HepG2 (cell line): ENCODE measurements around the gene TUBB4B. TPM values are rescaled to one million over a fixed set of nuclear protein-coding genes. Genes with fewer than 3 reads are reported as not detected.

Source experiments
- ATAC-seq: fragments of 200-7000 bp; cut with Tn5 transposase; 3 replicates; pipeline ENCODE4 v1.9.1; 2020; ENCODE audit warnings: mild to moderate bottlenecking, moderate library complexity
- BruUV-seq: library from RNA; stranded (reverse); fragments of 400-500 nt; replicated peaks from 2 replicates; lab custom pipeline; 2021; lab: Mats Ljungman, UMichigan
- CTCF ChIA-PET: fragments of 300-600 bp; formaldehyde crosslinking; extraction: SDS; loops from one replicate; lab custom pipeline; 2021; ENCODE audit warnings: low total read pairs, inconsistent platforms, low intra/inter-chr PET ratio; lab: Yijun Ruan, JAX
- POLR2A ChIA-PET: fragments of 350-600 bp; sonication (Branson Sonifier 250); formaldehyde crosslinking; loops from one replicate; lab custom pipeline; 2020; ENCODE audit warnings: antibody characterized with exemption, inconsistent platforms; lab: Yijun Ruan, JAX
- DNase-seq: peaks from one replicate; pipeline ENCODE4 v3.0.0-alpha.2; 2015; ENCODE audit warnings: low spot score
- FAIRE-seq: peaks from 3 replicates; lab custom pipeline; 2011; peaks lifted over from hg19 to GRCh38; lab: Jason Lieb, UNC
- H2AFZ ChIP-seq: one replicate; pipeline ENCODE4 v1.6.1; 2011; ENCODE audit warnings: low read length, inconsistent platforms
- H3K27ac ChIP-seq: fragments of 300-600 bp; 3 replicates; pipeline ENCODE4 v1.8.0; 2011; ENCODE audit warnings: mixed run types, mild to moderate bottlenecking, mixed read lengths, low read length, inconsistent platforms; ENCODE audit not compliant: insufficient read depth; ENCODE audit errors: extremely low read length
- H3K27me3 ChIP-seq, 2 experiments: fragments of 200-600 bp in 1 of 2; 2 replicates in 1 of 2; 3 replicates in 1 of 2; pipeline versions ENCODE4 v1.6.0 to v1.8.0; 2011; ENCODE audit warnings: low read length in 2 of 2, mild to moderate bottlenecking in 2 of 2, moderate library complexity in 2 of 2, inconsistent platforms in 1 of 2; ENCODE audit not compliant: insufficient read depth in 2 of 2, control insufficient read depth in 1 of 2
- H3K36me3 ChIP-seq, 2 experiments: fragments of 200-600 bp in 1 of 2; replicated peaks in 1 of 2; 2 replicates in 1 of 2; 3 replicates in 1 of 2; pipeline versions ENCODE4 v1.5.1 to v1.8.0; 2011; ENCODE audit warnings: low read length in 2 of 2, inconsistent platforms in 1 of 2; ENCODE audit not compliant: insufficient read depth in 2 of 2, control insufficient read depth in 1 of 2
- H3K4me1 ChIP-seq: 2 replicates; pipeline ENCODE4 v1.5.1; 2012; ENCODE audit warnings: low read length, inconsistent platforms; ENCODE audit not compliant: insufficient read depth
- H3K4me2 ChIP-seq: 2 replicates; pipeline ENCODE4 v1.6.0; 2011; ENCODE audit warnings: low read depth, low read length, inconsistent platforms
- H3K4me3 ChIP-seq, 3 experiments: fragments of 200-600 bp in 1 of 3; sonication (generic), shearing (Covaris generic) in 1 of 3; replicated peaks in 1 of 3; 2 replicates each; pipeline ENCODE4 v1.5.1; 2011 to 2016; ENCODE audit warnings: low read length in 3 of 3, inconsistent platforms in 2 of 3, low read depth in 2 of 3, mild to moderate bottlenecking in 2 of 3, control low read depth in 1 of 3, mixed read lengths in 1 of 3; ENCODE audit not compliant: insufficient read depth in 1 of 3
- H3K79me2 ChIP-seq: one replicate; pipeline ENCODE4 v1.6.1; 2011; ENCODE audit warnings: low read length, inconsistent platforms; ENCODE audit not compliant: insufficient read depth
- H3K9ac ChIP-seq: 2 replicates; pipeline ENCODE4 v1.6.0; 2011; ENCODE audit warnings: mild to moderate bottlenecking, low read depth, low read length, inconsistent platforms; ENCODE audit not compliant: insufficient read depth
- H3K9me3 ChIP-seq: 2 replicates; pipeline ENCODE4 v1.5.1; 2012; ENCODE audit warnings: mild to moderate bottlenecking, low read length
- H4K20me1 ChIP-seq: 2 replicates; pipeline ENCODE4 v1.6.0; 2011; ENCODE audit warnings: inconsistent platforms, mild to moderate bottlenecking, low read length, moderate library complexity; ENCODE audit not compliant: insufficient read depth
- CSRNP1 ChIP-seq: sonication (generic); formaldehyde crosslinking; IDR thresholded peaks from 2 replicates; pipeline ENCODE4 v1.8.1; 2023; ENCODE audit warnings: mild to moderate bottlenecking, missing genetic modification reagents
- ELF4 ChIP-seq: sonication (generic); formaldehyde crosslinking; IDR thresholded peaks from 2 replicates; pipeline ENCODE4 v1.5.0; 2020; ENCODE audit warnings: missing genetic modification reagents, mild to moderate bottlenecking, moderate library complexity, borderline replicate concordance
- HNRNPLL ChIP-seq: fragments of 200-400 bp; formaldehyde crosslinking; IDR thresholded peaks from 2 replicates; pipeline ENCODE4 v1.6.1; 2017; ENCODE audit warnings: mild to moderate bottlenecking, low read depth, low read length; ENCODE audit not compliant: poor library complexity, severe bottlenecking
- UBTF ChIP-seq: sonication (generic); formaldehyde crosslinking; IDR thresholded peaks from 2 replicates; pipeline ENCODE4 v1.4.0; 2020; ENCODE audit warnings: mild to moderate bottlenecking, missing genetic modification reagents
- ZNF34 ChIP-seq: sonication (generic); formaldehyde crosslinking; IDR thresholded peaks from 2 replicates; pipeline ENCODE4 v1.4.0; 2020; ENCODE audit warnings: mild to moderate bottlenecking, missing genetic modification reagents, borderline replicate concordance
- WGBS: methylation state at CpG from one replicate; pipeline ENCODE4 v1.1.6; 2017; ENCODE audit warnings: low lambda C conversion rate; 5-methylcytosine and 5-hydroxymethylcytosine counted together
- in situ Hi-C: cut with HindIII; loops from 2 replicates; pipeline ENCODE4 v1.10.0; 2017; ENCODE audit warnings: low pct_unique_long_range_greater_than_20kb; ENCODE audit not compliant: extremely low pct_ligation_motif_present
- intact Hi-C: fragments of 100-400 bp; cut with micrococcal nuclease; formaldehyde crosslinking; loops from one replicate; pipeline ENCODE4 v1.10.0; 2022; ENCODE audit not compliant: unreplicated experiment
- polyA plus RNA-seq, 8 experiments: library from polyadenylated mRNA; depleted of rRNA in 3 of 8; stranded (reverse) in 7 of 8; unstranded in 1 of 8; fragments of >200 nt; fragmentation: Illumina TruSeq in 4 of 8; extraction: Trizol in 4 of 8; gene quantifications; 2 replicates each; pipeline versions ENCODE4 v1.2.1 to v1.2.3, GENCODE V29; 2011 to 2016; ENCODE audit warnings: low read depth in 4 of 8, missing spikeins in 1 of 8, mixed read lengths in 1 of 8; ENCODE audit not compliant: insufficient read depth in 1 of 8
- total RNA-seq, 5 experiments: library from RNA; depleted of rRNA; stranded (reverse); fragments of >200 nt; fragmentation: Illumina TruSeq; extraction: Trizol; gene quantifications; 2 replicates each; pipeline ENCODE4 v1.2.3, GENCODE V29; 2016; ENCODE audit warnings: low read depth in 1 of 5

Gene TUBB4B
- total and polyA plus RNA-seq, 2 of the 13 experiments (the other 11 are each of a cell fraction or from before 2014, with no cell fraction given): 182 to 412 TPM

GRCh38 chr9:137221506-137222111 is 19.5 kb upstream of the TUBB4B start (continued):
- TF ChIP-seq CSRNP1 (CRISPR knock-in tag) (0 out of 2 replicates have a peak, but pooled peaks have one; percentile 38), UBTF (peak; percentile 45; the same call in 1 of the 2 replicates), ELF4 (CRISPR knock-in tag) (no peak), HNRNPLL (peak; percentile 20)

- ChIA-PET CTCF (no interaction called here), POLR2A (interaction anchor here (0.9 to 13.4 kb wide), 14 partner anchors 13 to 169 kb away, joined by 3 to 225 read pairs (median 18); partner anchors contain the start of genes ANAPC2, ENTPD2, MAN1B1 and NDOR1)
- Histone ChIP-seq H3K79me2 (peaks cover 3% of the 10 kb centered on the region), H3K4me3 (peak within 1 kb of the TSS; percentile 64 to 92 (median 84)), H3K27ac (peak within 1 kb of the TSS; percentile 76), H2AFZ (no peak within 1 kb of the TSS), H3K9me3 (no peaks in the 10 kb centered on the region), H3K4me2 (peak within 1 kb of the TSS; percentile 100), H4K20me1 (peaks cover 4% of the 10 kb centered on the region; the same call in 1 of the 2 replicates), H3K4me1 (peaks cover 65% of the 10 kb centered on the region), H3K27me3 (no peaks in the 10 kb centered on the region; a peak in 1 of 5 replicates), H3K36me3 (no peaks in the 10 kb centered on the region), H3K9ac (peak within 1 kb of the TSS; percentile 80)
- no peak for DNase-seq
- no TSS peak for BruUV-seq
- FAIRE-seq: no peak
- WGBS: 0% methylated on average over 1 of the region's 88 CpGs
- peak; percentile 9 for ATAC-seq
- intact Hi-C loops: loop anchor here (2.0 kb wide), 2 partner anchors 14 to 22 kb away; partner anchors contain the start of gene TPRN
- in situ Hi-C loops: no loop called here
- TF ChIP-seq ZNF34 (CRISPR knock-in tag): no peak
These were observed 18.7 kb upstream of the TUBB4B start, which contains the start of gene RNF208 for GRCh38 chr9:137222190-137223077. RNF208 (minus strand) TSS chr9:137222240; CDS start chr9:137221212, 1,028 bp downstream.
